MM.1S (cell line): ENCODE data around the gene GRB10.

ENCODE experiments used
- EZH2 ChIP-seq: fragments of 300-600 bp; sonication (generic); optimal IDR thresholded peaks from 2 replicates; pipeline ENCODE3; 2017; ENCODE audit warnings: low read depth, mild to moderate bottlenecking, antibody characterized with exemption, low read length, mixed read lengths
- TF ChIP-seq, protein P1 (sequence below): fragments of 300-600 bp; sonication (generic); IDR thresholded peaks from 2 replicates; pipeline ENCODE4 v1.5.1; 2016; ENCODE audit warnings: antibody characterized with exemption, low read length, mixed read lengths

- TF ChIP-seq, protein P1, sequence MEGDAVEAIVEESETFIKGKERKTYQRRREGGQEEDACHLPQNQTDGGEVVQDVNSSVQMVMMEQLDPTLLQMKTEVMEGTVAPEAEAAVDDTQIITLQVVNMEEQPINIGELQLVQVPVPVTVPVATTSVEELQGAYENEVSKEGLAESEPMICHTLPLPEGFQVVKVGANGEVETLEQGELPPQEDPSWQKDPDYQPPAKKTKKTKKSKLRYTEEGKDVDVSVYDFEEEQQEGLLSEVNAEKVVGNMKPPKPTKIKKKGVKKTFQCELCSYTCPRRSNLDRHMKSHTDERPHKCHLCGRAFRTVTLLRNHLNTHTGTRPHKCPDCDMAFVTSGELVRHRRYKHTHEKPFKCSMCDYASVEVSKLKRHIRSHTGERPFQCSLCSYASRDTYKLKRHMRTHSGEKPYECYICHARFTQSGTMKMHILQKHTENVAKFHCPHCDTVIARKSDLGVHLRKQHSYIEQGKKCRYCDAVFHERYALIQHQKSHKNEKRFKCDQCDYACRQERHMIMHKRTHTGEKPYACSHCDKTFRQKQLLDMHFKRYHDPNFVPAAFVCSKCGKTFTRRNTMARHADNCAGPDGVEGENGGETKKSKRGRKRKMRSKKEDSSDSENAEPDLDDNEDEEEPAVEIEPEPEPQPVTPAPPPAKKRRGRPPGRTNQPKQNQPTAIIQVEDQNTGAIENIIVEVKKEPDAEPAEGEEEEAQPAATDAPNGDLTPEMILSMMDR: no peak
- TF ChIP-seq EZH2: no peak
Observed at GRCh38 chr7:50672045-50672444, 110.7 kb downstream of the GRB10 start.
